Nephron (organoid): ENCODE results near the gene EFNA2.
"Not testable (repeated sequence)": the region's sequence is repeated elsewhere in the genome, so short reads cannot be mapped to it uniquely, and the experiment has no call there.

Experiments used
- H3K27ac Mint-ChIP-seq, 3 experiments: 2 replicates each; pipeline ENCODE4 v1.8.0; 2020; ENCODE audit warnings: mixed read lengths in 3 of 3, mild to moderate bottlenecking in 2 of 3, moderate library complexity in 1 of 3
- H3K27me3 Mint-ChIP-seq: 2 replicates; pipeline ENCODE4 v1.8.0; 2021; ENCODE audit warnings: low read depth, mild to moderate bottlenecking, moderate library complexity, mixed read lengths
- H3K36me3 Mint-ChIP-seq: 2 replicates; pipeline ENCODE4 v1.8.0; 2020; ENCODE audit warnings: low read depth, mixed read lengths
- H3K4me1 Mint-ChIP-seq: 2 replicates; pipeline ENCODE4 v1.8.0; 2020; ENCODE audit warnings: mixed read lengths
- H3K4me3 Mint-ChIP-seq, 3 experiments: 2 replicates each; pipeline ENCODE4 v1.8.0; 2020; ENCODE audit warnings: mild to moderate bottlenecking in 3 of 3, mixed read lengths in 3 of 3, moderate library complexity in 2 of 3
- H3K9me3 Mint-ChIP-seq: 2 replicates; pipeline ENCODE4 v1.8.0; 2020; ENCODE audit warnings: mixed read lengths
- TF ChIP-seq, protein P1 (sequence below), 3 experiments: fragments of 200-600 bp; sonication (generic); IDR thresholded peaks; one replicate each; pipeline ENCODE4 v1.5.0; 2021; ENCODE audit warnings: antibody characterized with exemption in 3 of 3; ENCODE audit not compliant: unreplicated experiment in 3 of 3

Gene EFNA2

DNA sequence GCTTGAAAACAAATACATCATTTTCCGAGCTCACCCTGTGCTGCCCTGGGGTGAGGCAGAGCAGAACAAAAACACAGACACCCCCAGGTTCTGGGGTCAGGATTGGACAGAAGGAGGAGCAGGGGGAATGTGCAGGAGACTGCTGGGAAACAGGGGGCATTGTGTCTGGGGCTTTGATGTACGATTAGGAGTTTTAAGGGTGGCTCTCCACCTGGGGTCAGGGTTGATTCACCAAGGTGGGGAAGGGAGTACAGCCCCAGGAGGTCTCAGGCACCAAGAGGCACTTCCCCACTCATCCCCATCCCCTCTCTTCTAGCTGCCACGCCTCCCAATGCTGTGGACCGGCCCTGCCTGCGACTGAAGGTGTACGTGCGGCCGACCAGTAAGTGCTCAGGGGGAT lies 12.6 kb downstream of the EFNA2 start:
- TF ChIP-seq, protein P1, sequence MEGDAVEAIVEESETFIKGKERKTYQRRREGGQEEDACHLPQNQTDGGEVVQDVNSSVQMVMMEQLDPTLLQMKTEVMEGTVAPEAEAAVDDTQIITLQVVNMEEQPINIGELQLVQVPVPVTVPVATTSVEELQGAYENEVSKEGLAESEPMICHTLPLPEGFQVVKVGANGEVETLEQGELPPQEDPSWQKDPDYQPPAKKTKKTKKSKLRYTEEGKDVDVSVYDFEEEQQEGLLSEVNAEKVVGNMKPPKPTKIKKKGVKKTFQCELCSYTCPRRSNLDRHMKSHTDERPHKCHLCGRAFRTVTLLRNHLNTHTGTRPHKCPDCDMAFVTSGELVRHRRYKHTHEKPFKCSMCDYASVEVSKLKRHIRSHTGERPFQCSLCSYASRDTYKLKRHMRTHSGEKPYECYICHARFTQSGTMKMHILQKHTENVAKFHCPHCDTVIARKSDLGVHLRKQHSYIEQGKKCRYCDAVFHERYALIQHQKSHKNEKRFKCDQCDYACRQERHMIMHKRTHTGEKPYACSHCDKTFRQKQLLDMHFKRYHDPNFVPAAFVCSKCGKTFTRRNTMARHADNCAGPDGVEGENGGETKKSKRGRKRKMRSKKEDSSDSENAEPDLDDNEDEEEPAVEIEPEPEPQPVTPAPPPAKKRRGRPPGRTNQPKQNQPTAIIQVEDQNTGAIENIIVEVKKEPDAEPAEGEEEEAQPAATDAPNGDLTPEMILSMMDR (IDR thresholded peaks at IDR 0.05; ENCODE audit: unreplicated experiment in 3 of 3) = no peak
- Mint-ChIP-seq H3K27ac (no peak overlapping the region), H3K9me3 (no peaks in the 10 kb centered on the region), H3K4me3 (no peak overlapping the region), H3K27me3 (peaks cover 3% of the 10 kb centered on the region), H3K4me1 (no peaks in the 10 kb centered on the region), H3K36me3 (peaks cover 4% of the 10 kb centered on the region)

GRCh38 chr19:1299801-1300200 lies 14.1 kb downstream of the EFNA2 start:
- TF ChIP-seq, protein P1 (IDR thresholded peaks at IDR 0.05; ENCODE audit: unreplicated experiment in 3 of 3) = no peak
- Mint-ChIP-seq H3K4me1 (no peaks in the 10 kb centered on the region), H3K36me3 (peaks cover 4% of the 10 kb centered on the region), H3K27me3 (peaks cover 3% of the 10 kb centered on the region), H3K9me3 (no peaks in the 10 kb centered on the region), H3K27ac (no peak overlapping the region), H3K4me3 (no peak overlapping the region)

GRCh38 chr19:1300744-1301490 lies 15.2 kb downstream of the EFNA2 start:
- H3K27ac Mint-ChIP-seq = no peak overlapping the region
- H3K36me3 Mint-ChIP-seq = peaks cover 4% of the 10 kb centered on the region
- H3K4me3 Mint-ChIP-seq = no peak overlapping the region
- TF ChIP-seq, protein P1 (IDR thresholded peaks at IDR 0.05; ENCODE audit: unreplicated experiment in 3 of 3) = no peak
- peaks cover 3% of the 10 kb centered on the region for H3K27me3 Mint-ChIP-seq
- no peaks in the 10 kb centered on the region for H3K4me1 Mint-ChIP-seq
- H3K9me3 Mint-ChIP-seq = no peaks in the 10 kb centered on the region

DNA sequence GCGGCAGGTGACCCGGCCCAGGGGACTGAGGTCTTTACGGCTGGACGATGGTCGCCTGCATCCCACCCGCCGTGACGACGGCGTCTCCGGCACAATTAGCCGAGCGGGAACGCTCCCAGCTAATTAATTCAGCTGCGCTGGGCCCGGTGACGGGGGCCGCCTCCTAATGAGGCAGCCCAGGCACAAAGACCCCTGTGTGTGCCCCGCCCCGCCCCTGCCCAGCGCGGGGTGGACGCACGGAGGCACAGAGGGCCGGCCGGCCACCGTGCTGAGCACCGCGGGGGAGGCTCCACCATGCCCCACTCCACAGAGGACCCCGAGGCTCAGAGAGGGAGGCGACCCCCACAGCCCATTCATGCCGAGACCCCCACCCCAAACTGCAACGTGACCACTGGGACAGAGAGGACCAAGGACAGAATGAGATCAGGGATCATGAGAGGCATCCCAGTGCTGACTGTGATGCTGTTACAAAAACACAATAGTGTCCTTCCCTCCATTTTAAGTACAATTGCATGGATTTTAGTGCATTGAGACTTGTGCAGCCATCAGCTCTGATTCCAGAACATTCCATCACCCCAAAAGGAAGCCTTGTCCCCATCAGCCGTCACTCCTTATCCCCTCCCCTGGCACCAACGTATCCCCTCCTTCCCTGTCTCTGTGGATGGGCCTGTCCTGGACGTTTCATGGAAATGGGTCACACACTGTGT lies 17.0 kb downstream of the EFNA2 start:
- H3K27ac Mint-ChIP-seq = no peak overlapping the region
- peaks cover 4% of the 10 kb centered on the region for H3K36me3 Mint-ChIP-seq
- H3K27me3 Mint-ChIP-seq = peaks cover 1% of the 10 kb centered on the region
- no peak overlapping the region for H3K4me3 Mint-ChIP-seq
- H3K9me3 Mint-ChIP-seq = no peaks in the 10 kb centered on the region
- TF ChIP-seq, protein P1 (IDR thresholded peaks at IDR 0.05; ENCODE audit: unreplicated experiment in 3 of 3) = no peak
- no peaks in the 10 kb centered on the region for H3K4me1 Mint-ChIP-seq

- TF ChIP-seq, protein P1 (IDR thresholded peaks at IDR 0.05; ENCODE audit: unreplicated experiment in 3 of 3) = no peak
- Mint-ChIP-seq H3K36me3 (peaks cover 4% of the 10 kb centered on the region), H3K9me3 (no peaks in the 10 kb centered on the region), H3K27me3 (no peaks in the 10 kb centered on the region), H3K4me1 (no peaks in the 10 kb centered on the region), H3K27ac (no peak overlapping the region), H3K4me3 (no peak overlapping the region)
These were observed 18.7 kb downstream of the EFNA2 start for GRCh38 chr19:1304197-1304924.

GRCh38 chr19:1305354-1305753 lies 19.7 kb downstream of the EFNA2 start:
- H3K36me3 Mint-ChIP-seq, H3K27ac Mint-ChIP-seq, H3K27me3 Mint-ChIP-seq, H3K4me1 Mint-ChIP-seq, H3K4me3 Mint-ChIP-seq, H3K9me3 Mint-ChIP-seq: not testable (repeated sequence)
